SK-N-SH (cell line): ENCODE results near the gene RHOT1. TPM values are rescaled to one million over a fixed set of nuclear protein-coding genes. Genes with fewer than 3 reads are reported as not detected.

Experiments
- CTCF ChIA-PET: fragments of 300-600, 350-600 bp; formaldehyde crosslinking; extraction: SDS; loops from one replicate; lab custom pipeline; 2021; lab: Yijun Ruan, JAX
- POLR2A ChIA-PET: fragments of 350-600 bp; sonication (Branson Sonifier 250); formaldehyde crosslinking; extraction: SDS; loops from one replicate; lab custom pipeline; 2020; ENCODE audit warnings: antibody characterized with exemption, inconsistent platforms; lab: Yijun Ruan, JAX
- DNase-seq: peaks from one replicate; pipeline ENCODE4 v3.0.0; 2012
- H2AFZ ChIP-seq: fragments of 200-600 bp; sonication (generic); 2 replicates; pipeline ENCODE4 v1.8.1; 2016; ENCODE audit warnings: antibody characterized with exemption, mild to moderate bottlenecking, low read depth
- H3F3A ChIP-seq: fragments of 200-600 bp; sonication (generic); replicated peaks from 2 replicates; pipeline ENCODE3; 2016; ENCODE audit warnings: antibody characterized with exemption, mild to moderate bottlenecking; ENCODE audit not compliant: insufficient read depth
- H3K27ac ChIP-seq, 2 experiments: fragments of 200-500 bp in 1 of 2; fragments of 200-600 bp in 1 of 2; sonication (Bioruptor generic) in 1 of 2; sonication (generic), shearing (Covaris generic) in 1 of 2; 2 replicates each; pipeline versions ENCODE4 v1.5.1 to v1.6.1; 2014 to 2016; ENCODE audit warnings: low read depth in 2 of 2, inconsistent platforms in 1 of 2, low read length in 1 of 2, mild to moderate bottlenecking in 1 of 2, mixed read lengths in 1 of 2
- H3K27me3 ChIP-seq: fragments of 200-600 bp; sonication (generic), shearing (Covaris generic); 2 replicates; pipeline ENCODE4 v1.6.1; 2016; ENCODE audit warnings: mixed run types; ENCODE audit not compliant: insufficient read depth
- H3K36me3 ChIP-seq, 2 experiments: fragments of 200-500 bp in 1 of 2; fragments of 200-600 bp in 1 of 2; sonication (Bioruptor generic) in 1 of 2; sonication (generic) in 1 of 2; replicated peaks in 1 of 2; 2 replicates each; pipeline versions ENCODE3 to v1.5.1; 2014 to 2016; ENCODE audit warnings: low read length in 1 of 2, mild to moderate bottlenecking in 1 of 2; ENCODE audit not compliant: insufficient read depth in 2 of 2, control insufficient read depth in 1 of 2
- H3K4me1 ChIP-seq, 2 experiments: fragments of 200-500 bp in 1 of 2; fragments of 200-600 bp in 1 of 2; sonication (Bioruptor generic) in 1 of 2; sonication (generic), shearing (Covaris generic) in 1 of 2; 2 replicates each; pipeline versions ENCODE4 v1.5.1 to v1.6.1; 2014 to 2016; ENCODE audit warnings: low read depth in 1 of 2, low read length in 1 of 2, mixed run types in 1 of 2; ENCODE audit not compliant: insufficient read depth in 2 of 2, control insufficient read depth in 1 of 2
- H3K4me2 ChIP-seq: fragments of 200-600 bp; sonication (generic), shearing (Covaris generic); 2 replicates; pipeline ENCODE4 v1.6.1; 2017; ENCODE audit warnings: mixed run types
- H3K4me3 ChIP-seq, 2 experiments: fragments of 200-500 bp in 1 of 2; fragments of 200-600 bp in 1 of 2; sonication (Bioruptor generic) in 1 of 2; sonication (generic), shearing (Covaris generic) in 1 of 2; 2 replicates each; pipeline versions ENCODE4 v1.5.1 to v1.8.1; 2014 to 2016; ENCODE audit warnings: low read depth in 2 of 2, inconsistent platforms in 1 of 2, low read length in 1 of 2, mild to moderate bottlenecking in 1 of 2, mixed read lengths in 1 of 2, moderate library complexity in 1 of 2
- H3K79me2 ChIP-seq: fragments of 200-600 bp; sonication (generic); 2 replicates; pipeline ENCODE4 v1.8.1; 2017; ENCODE audit warnings: mild to moderate bottlenecking; ENCODE audit not compliant: insufficient read depth
- H3K9ac ChIP-seq: fragments of 200-600 bp; sonication (generic); 2 replicates; pipeline ENCODE4 v1.6.1; 2017; ENCODE audit warnings: mixed run types
- H3K9me2 ChIP-seq: fragments of 200-600 bp; sonication (generic); 2 replicates; pipeline ENCODE4 v1.6.1; 2017; ENCODE audit warnings: mixed run types
- H3K9me3 ChIP-seq: fragments of 200-600 bp; sonication (generic); 2 replicates; pipeline ENCODE4 v1.6.1; 2017; ENCODE audit warnings: mixed run types, mild to moderate bottlenecking, moderate library complexity
- H4K20me1 ChIP-seq: fragments of 200-600 bp; sonication (generic); 2 replicates; pipeline ENCODE4 v1.6.1; 2017; ENCODE audit warnings: mild to moderate bottlenecking, mixed run types; ENCODE audit not compliant: insufficient read depth
- ELF1 ChIP-seq: IDR thresholded peaks from 2 replicates; pipeline ENCODE4 v1.4.0; 2012
- EP300 ChIP-seq, 2 experiments: IDR thresholded peaks; 2 replicates each; pipeline versions ENCODE4 v1.4.0 to v1.6.1; 2012; ENCODE audit warnings: borderline replicate concordance in 1 of 2, low read depth in 1 of 2, low read length in 1 of 2
- EZH2phosphoT487 ChIP-seq: fragments of 200-600 bp; sonication (generic); IDR thresholded peaks from 2 replicates; pipeline ENCODE4 v1.6.1; 2017; ENCODE audit warnings: low read depth, mixed run types, mild to moderate bottlenecking, antibody characterized with exemption, moderate library complexity, borderline replicate concordance
- FOSL2 ChIP-seq: IDR thresholded peaks from 2 replicates; pipeline ENCODE4 v1.4.0; 2012; ENCODE audit warnings: low read depth, mild to moderate bottlenecking, moderate library complexity, borderline replicate concordance
- FOXJ3 ChIP-seq: sonication (generic); formaldehyde crosslinking; IDR thresholded peaks from 2 replicates; pipeline ENCODE4 v1.5.1; 2020; ENCODE audit warnings: mild to moderate bottlenecking, missing genetic modification reagents
- FOXM1 ChIP-seq: IDR thresholded peaks from 2 replicates; pipeline ENCODE4 v1.4.0; 2012; ENCODE audit warnings: low read depth, mild to moderate bottlenecking
- GATA2 ChIP-seq: sonication (generic); formaldehyde crosslinking; IDR thresholded peaks from 2 replicates; pipeline ENCODE4 v1.5.0; 2020; ENCODE audit warnings: mild to moderate bottlenecking, missing genetic modification reagents
- JUND ChIP-seq: IDR thresholded peaks from 2 replicates; pipeline ENCODE4 v1.4.0; 2012
- MEF2A ChIP-seq: IDR thresholded peaks from 2 replicates; pipeline ENCODE4 v1.4.0; 2012; ENCODE audit warnings: low read depth, borderline replicate concordance
- NRF1 ChIP-seq: IDR thresholded peaks from 2 replicates; pipeline ENCODE4 v1.6.1; 2012; ENCODE audit warnings: low read depth, mild to moderate bottlenecking, low read length
- POLR2AphosphoS5 ChIP-seq: IDR thresholded peaks from 2 replicates; pipeline ENCODE4 v1.6.1; 2012; ENCODE audit warnings: low read depth, low read length
- RAD21 ChIP-seq: IDR thresholded peaks from 2 replicates; pipeline ENCODE4 v1.6.1; 2012; ENCODE audit warnings: mild to moderate bottlenecking, low read length
- SIN3A ChIP-seq: IDR thresholded peaks from 2 replicates; pipeline ENCODE4 v1.6.1; 2012; ENCODE audit warnings: low read depth, mild to moderate bottlenecking, low read length, moderate library complexity, borderline replicate concordance
- TCF12 ChIP-seq: IDR thresholded peaks from 2 replicates; pipeline ENCODE4 v1.4.0; 2012
- YY1 ChIP-seq: IDR thresholded peaks from 2 replicates; pipeline ENCODE4 v1.4.0; 2012; ENCODE audit warnings: low read depth, mild to moderate bottlenecking
- WGBS: methylation state at CpG from one replicate; pipeline ENCODE4 v1.1.6; 2017; ENCODE audit warnings: low lambda C conversion rate; 5-methylcytosine and 5-hydroxymethylcytosine counted together
- polyA plus RNA-seq, 3 experiments: library from polyadenylated mRNA; depleted of rRNA; stranded (reverse); fragments of >200 nt; gene quantifications; 2 replicates each; pipeline ENCODE4 v1.2.3, GENCODE V29; 2012
- TF ChIP-seq, protein P1 (sequence below): IDR thresholded peaks from 2 replicates; pipeline ENCODE4 v1.4.0; 2012; ENCODE audit warnings: low read depth, borderline replicate concordance
- TF ChIP-seq, protein P2 (sequence below): fragments of 150-350 bp; IDR thresholded peaks from 2 replicates; pipeline ENCODE4 v1.6.1; 2016; ENCODE audit warnings: mild to moderate bottlenecking, low read depth, low read length
- TF ChIP-seq, protein P3 (sequence below): fragments of 200-600 bp; sonication (generic); IDR thresholded peaks from 2 replicates; pipeline ENCODE4 v1.6.1; 2017; ENCODE audit warnings: antibody characterized with exemption, mild to moderate bottlenecking, moderate library complexity

RHOT1 gene
- polyA plus RNA-seq, 1 of the 3 experiments (the other 2 are of a cell fraction), result 25.0 TPM

DNA sequence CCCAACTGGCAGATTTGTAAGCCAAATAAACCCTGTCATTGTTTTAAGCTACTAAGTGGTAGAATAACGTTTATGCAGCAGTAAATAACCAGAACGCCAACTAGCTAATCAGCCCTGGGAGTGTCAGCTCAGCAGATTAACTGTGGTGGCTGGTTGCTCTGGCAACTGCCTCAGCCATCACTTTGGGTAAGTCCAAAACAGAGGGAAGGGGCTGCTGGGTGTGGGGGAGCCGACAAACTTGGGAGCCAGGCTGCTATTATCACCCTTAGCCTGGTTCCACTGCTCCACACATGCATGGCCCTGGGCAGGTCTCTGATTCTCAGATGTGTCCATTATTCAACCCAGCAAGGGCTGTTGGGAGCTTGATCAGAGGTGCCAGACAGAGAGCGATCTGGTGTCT, 22.2 kb upstream of the RHOT1 start:
- H3K4me1 ChIP-seq, result peaks cover 0 to 7% of the 10 kb centered on the region in 2 experiments; a peak in 1 of 4 replicates
- H3K36me3 ChIP-seq, result no peaks in the 10 kb centered on the region
- no peaks in the 10 kb centered on the region for H4K20me1 ChIP-seq
- H3K27me3 ChIP-seq, result no peaks in the 10 kb centered on the region; the same call in 1 of the 2 replicates
- H3K4me3 ChIP-seq, result no peak overlapping the region
- no peak overlapping the region for H3K9ac ChIP-seq
- H2AFZ ChIP-seq, result no peak overlapping the region
- TF ChIP-seq GATA2 (CRISPR knock-in tag) (no peak), NRF1 (no peak), TCF12 (no peak), YY1 (no peak), MEF2A (no peak), EZH2phosphoT487 (no peak), EP300 (IDR thresholded peaks at IDR 0.05; ENCODE audit: borderline replicate concordance in 1 of 2, low read depth in 1 of 2, low read length in 1 of 2) (no peak), FOSL2 (no peak), POLR2AphosphoS5 (no peak), FOXM1 (no peak), FOXJ3 (no peak), ELF1 (no peak), SIN3A (no peak), RAD21 (no peak), JUND (no peak)
- TF ChIP-seq, protein P1, sequence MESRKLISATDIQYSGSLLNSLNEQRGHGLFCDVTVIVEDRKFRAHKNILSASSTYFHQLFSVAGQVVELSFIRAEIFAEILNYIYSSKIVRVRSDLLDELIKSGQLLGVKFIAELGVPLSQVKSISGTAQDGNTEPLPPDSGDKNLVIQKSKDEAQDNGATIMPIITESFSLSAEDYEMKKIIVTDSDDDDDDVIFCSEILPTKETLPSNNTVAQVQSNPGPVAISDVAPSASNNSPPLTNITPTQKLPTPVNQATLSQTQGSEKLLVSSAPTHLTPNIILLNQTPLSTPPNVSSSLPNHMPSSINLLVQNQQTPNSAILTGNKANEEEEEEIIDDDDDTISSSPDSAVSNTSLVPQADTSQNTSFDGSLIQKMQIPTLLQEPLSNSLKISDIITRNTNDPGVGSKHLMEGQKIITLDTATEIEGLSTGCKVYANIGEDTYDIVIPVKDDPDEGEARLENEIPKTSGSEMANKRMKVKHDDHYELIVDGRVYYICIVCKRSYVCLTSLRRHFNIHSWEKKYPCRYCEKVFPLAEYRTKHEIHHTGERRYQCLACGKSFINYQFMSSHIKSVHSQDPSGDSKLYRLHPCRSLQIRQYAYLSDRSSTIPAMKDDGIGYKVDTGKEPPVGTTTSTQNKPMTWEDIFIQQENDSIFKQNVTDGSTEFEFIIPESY, result no peak
- TF ChIP-seq, protein P2, sequence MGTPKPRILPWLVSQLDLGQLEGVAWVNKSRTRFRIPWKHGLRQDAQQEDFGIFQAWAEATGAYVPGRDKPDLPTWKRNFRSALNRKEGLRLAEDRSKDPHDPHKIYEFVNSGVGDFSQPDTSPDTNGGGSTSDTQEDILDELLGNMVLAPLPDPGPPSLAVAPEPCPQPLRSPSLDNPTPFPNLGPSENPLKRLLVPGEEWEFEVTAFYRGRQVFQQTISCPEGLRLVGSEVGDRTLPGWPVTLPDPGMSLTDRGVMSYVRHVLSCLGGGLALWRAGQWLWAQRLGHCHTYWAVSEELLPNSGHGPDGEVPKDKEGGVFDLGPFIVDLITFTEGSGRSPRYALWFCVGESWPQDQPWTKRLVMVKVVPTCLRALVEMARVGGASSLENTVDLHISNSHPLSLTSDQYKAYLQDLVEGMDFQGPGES, result no peak
- TF ChIP-seq, protein P3, sequence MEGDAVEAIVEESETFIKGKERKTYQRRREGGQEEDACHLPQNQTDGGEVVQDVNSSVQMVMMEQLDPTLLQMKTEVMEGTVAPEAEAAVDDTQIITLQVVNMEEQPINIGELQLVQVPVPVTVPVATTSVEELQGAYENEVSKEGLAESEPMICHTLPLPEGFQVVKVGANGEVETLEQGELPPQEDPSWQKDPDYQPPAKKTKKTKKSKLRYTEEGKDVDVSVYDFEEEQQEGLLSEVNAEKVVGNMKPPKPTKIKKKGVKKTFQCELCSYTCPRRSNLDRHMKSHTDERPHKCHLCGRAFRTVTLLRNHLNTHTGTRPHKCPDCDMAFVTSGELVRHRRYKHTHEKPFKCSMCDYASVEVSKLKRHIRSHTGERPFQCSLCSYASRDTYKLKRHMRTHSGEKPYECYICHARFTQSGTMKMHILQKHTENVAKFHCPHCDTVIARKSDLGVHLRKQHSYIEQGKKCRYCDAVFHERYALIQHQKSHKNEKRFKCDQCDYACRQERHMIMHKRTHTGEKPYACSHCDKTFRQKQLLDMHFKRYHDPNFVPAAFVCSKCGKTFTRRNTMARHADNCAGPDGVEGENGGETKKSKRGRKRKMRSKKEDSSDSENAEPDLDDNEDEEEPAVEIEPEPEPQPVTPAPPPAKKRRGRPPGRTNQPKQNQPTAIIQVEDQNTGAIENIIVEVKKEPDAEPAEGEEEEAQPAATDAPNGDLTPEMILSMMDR, result no peak
- H3K9me2 ChIP-seq, result no peaks in the 10 kb centered on the region
- H3K9me3 ChIP-seq, result no peaks in the 10 kb centered on the region
- no peak overlapping the region for H3K4me2 ChIP-seq
- WGBS, result 43% methylated on average over 3 of the region's 4 CpGs
- H3F3A ChIP-seq, result no peaks in the 10 kb centered on the region
- no peak overlapping the region for H3K27ac ChIP-seq
- no peaks in the 10 kb centered on the region for H3K79me2 ChIP-seq
- no peak for DNase-seq
- ChIA-PET POLR2A (no interaction called here), CTCF (interaction anchor here (0.8 to 1.2 kb wide), 2 partner anchors 9 to 19 kb away, joined by 3 to 6 read pairs; no protein-coding TSS in a partner anchor)
